ENCODE measurements around the gene ZNF607. TPM values are rescaled to one million over a fixed set of nuclear protein-coding genes. Genes with fewer than 3 reads are reported as not detected.
A peak's percentile ranks its signal among the peaks of the same experiment; 100 is the strongest.

Gene ZNF607
- total RNA-seq, 1 donor from 2014 or later = 6.8 TPM

DNA sequence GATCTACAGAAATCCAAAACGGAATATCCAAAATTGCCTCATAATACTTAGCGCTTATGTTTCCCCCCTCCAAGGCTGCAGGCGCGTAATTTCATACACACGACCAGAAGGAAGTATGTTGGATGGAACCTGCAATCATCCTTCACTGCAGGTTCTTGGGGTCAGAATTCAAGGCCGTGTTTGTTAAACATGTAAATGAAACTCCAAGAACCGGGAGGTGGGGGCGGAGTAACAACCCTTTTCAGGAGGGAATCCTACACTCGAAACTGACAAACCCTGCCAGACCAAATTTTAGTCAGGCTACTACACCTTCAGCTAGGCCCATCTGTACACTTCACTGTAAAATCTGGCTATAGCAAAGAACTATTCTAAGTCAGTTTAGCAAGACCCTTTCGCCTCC is 1.3 kb downstream of the ZNF607 start:
- Mint-ChIP-seq H3K4me3 (ENCODE audit: unreplicated experiment) (peak overlapping the region; percentile 92), H3K27me3 (ENCODE audit: low read depth) (no peaks in the 10 kb centered on the region), H3K27ac (ENCODE audit: unreplicated experiment) (peak overlapping the region; percentile 62), H3K9me3 (ENCODE audit: low read depth) (no peaks in the 10 kb centered on the region), H3K36me3 (ENCODE audit: low read depth) (peaks cover 4% of the 10 kb centered on the region), H3K4me1 (ENCODE audit: low read depth) (peaks cover 14% of the 10 kb centered on the region)
- DNase-seq (ENCODE audit: low spot score) = no peak
- TF ChIP-seq, protein P1, sequence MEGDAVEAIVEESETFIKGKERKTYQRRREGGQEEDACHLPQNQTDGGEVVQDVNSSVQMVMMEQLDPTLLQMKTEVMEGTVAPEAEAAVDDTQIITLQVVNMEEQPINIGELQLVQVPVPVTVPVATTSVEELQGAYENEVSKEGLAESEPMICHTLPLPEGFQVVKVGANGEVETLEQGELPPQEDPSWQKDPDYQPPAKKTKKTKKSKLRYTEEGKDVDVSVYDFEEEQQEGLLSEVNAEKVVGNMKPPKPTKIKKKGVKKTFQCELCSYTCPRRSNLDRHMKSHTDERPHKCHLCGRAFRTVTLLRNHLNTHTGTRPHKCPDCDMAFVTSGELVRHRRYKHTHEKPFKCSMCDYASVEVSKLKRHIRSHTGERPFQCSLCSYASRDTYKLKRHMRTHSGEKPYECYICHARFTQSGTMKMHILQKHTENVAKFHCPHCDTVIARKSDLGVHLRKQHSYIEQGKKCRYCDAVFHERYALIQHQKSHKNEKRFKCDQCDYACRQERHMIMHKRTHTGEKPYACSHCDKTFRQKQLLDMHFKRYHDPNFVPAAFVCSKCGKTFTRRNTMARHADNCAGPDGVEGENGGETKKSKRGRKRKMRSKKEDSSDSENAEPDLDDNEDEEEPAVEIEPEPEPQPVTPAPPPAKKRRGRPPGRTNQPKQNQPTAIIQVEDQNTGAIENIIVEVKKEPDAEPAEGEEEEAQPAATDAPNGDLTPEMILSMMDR (IDR thresholded peaks at IDR 0.05) = no peak

DNA sequence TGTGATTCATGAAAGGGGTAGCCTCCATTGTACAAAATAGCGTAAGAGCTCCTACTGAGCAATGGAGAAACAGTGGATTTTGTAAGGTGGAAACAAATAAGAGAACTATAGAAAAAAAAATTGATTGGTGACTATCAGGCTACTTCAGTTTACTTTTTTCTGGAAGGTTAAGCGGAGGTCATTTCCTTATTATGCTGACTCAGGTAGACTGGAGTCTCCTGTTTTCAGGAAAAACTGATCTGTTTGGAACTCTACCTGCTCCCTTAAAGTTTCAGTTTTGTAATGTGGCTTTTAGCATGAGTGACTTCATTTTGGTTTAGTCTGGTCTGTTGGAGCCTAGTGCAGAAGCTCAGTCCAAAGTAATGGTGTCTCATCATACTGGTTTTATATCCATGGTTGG is 3.4 kb downstream of the ZNF607 start:
- H3K27me3 Mint-ChIP-seq (ENCODE audit: low read depth) = no peaks in the 10 kb centered on the region
- H3K27ac Mint-ChIP-seq (ENCODE audit: unreplicated experiment) = no peak overlapping the region
- TF ChIP-seq, protein P1 (IDR thresholded peaks at IDR 0.05) = no peak
- no peak overlapping the region for H3K4me3 Mint-ChIP-seq (ENCODE audit: unreplicated experiment)
- no peak for DNase-seq (ENCODE audit: low spot score)
- peaks cover 15% of the 10 kb centered on the region for H3K9me3 Mint-ChIP-seq (ENCODE audit: low read depth)
- H3K4me1 Mint-ChIP-seq (ENCODE audit: low read depth) = peaks cover 14% of the 10 kb centered on the region
- peaks cover 11% of the 10 kb centered on the region for H3K36me3 Mint-ChIP-seq (ENCODE audit: low read depth)

- no peak for DNase-seq (ENCODE audit: low spot score)
- Mint-ChIP-seq H3K36me3 (ENCODE audit: low read depth) (peaks cover 43% of the 10 kb centered on the region), H3K4me1 (ENCODE audit: low read depth) (no peaks in the 10 kb centered on the region), H3K27me3 (ENCODE audit: low read depth) (no peaks in the 10 kb centered on the region), H3K27ac (ENCODE audit: unreplicated experiment) (no peak overlapping the region), H3K4me3 (ENCODE audit: unreplicated experiment) (no peak overlapping the region), H3K9me3 (ENCODE audit: low read depth) (peaks cover 17% of the 10 kb centered on the region)
- TF ChIP-seq, protein P1 (IDR thresholded peaks at IDR 0.05) = no peak
Observed at GRCh38 chr19:37706052-37706605, 13.4 kb downstream of the ZNF607 start.

DNA sequence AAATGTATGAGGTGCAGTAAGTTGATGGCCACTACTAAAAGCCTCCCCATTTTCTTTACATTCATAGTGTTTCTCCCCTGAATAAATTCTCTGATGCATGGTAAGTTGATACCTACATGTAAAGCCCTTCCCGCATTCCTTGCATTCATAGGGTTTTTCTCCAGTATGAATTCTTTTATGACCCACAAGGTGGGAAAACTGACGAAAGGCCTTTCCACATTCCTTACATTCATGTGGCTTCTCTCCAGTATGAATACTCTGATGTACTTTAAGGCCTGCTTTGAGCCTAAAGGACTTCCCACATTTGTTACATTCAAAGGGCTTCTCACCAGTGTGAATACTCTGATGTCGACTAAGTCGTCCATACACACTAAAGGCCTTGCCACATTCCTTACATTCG is 20.5 kb downstream of the ZNF607 start:
- Mint-ChIP-seq H3K27me3 (ENCODE audit: low read depth) (no peaks in the 10 kb centered on the region), H3K27ac (ENCODE audit: unreplicated experiment) (no peak overlapping the region), H3K9me3 (ENCODE audit: low read depth) (peaks cover 54% of the 10 kb centered on the region), H3K4me3 (ENCODE audit: unreplicated experiment) (no peak overlapping the region), H3K4me1 (ENCODE audit: low read depth) (no peaks in the 10 kb centered on the region), H3K36me3 (ENCODE audit: low read depth) (peaks cover 43% of the 10 kb centered on the region)
- DNase-seq (ENCODE audit: low spot score) = no peak
- TF ChIP-seq, protein P1 (IDR thresholded peaks at IDR 0.05) = no peak

GRCh38 chr19:37698216-37698615 is 21.3 kb downstream of the ZNF607 start:
- no peak for DNase-seq (ENCODE audit: low spot score)
- Mint-ChIP-seq H3K27me3 (ENCODE audit: low read depth) (no peaks in the 10 kb centered on the region), H3K27ac (ENCODE audit: unreplicated experiment) (no peak overlapping the region), H3K9me3 (ENCODE audit: low read depth) (peaks cover 50% of the 10 kb centered on the region), H3K4me3 (ENCODE audit: unreplicated experiment) (no peak overlapping the region), H3K4me1 (ENCODE audit: low read depth) (no peaks in the 10 kb centered on the region), H3K36me3 (ENCODE audit: low read depth) (peaks cover 38% of the 10 kb centered on the region)
- TF ChIP-seq, protein P1 (IDR thresholded peaks at IDR 0.05) = no peak
